Activated T-cell treated with anti-CD3 and anti-CD28 coated beads, Interleukin-2, amount 50 U/mL, for 24 hours (primary cell): ENCODE measurements around the gene TGM5.
A peak's percentile ranks its signal among the peaks of the same experiment; 100 is the strongest.

Experiments
- DNase-seq: peaks from one replicate; pipeline ENCODE4 v3.0.0-alpha.2; 2020
- H3K27ac Mint-ChIP-seq: 2 replicates; pipeline ENCODE4 v1.8.0; 2020; ENCODE audit warnings: mild to moderate bottlenecking, mixed read lengths
- H3K27me3 Mint-ChIP-seq: 2 replicates; pipeline ENCODE4 v1.8.0; 2020; ENCODE audit warnings: mixed read lengths
- H3K36me3 Mint-ChIP-seq: 2 replicates; pipeline ENCODE4 v1.8.0; 2020; ENCODE audit warnings: low read depth, mixed read lengths
- H3K4me1 Mint-ChIP-seq: 2 replicates; pipeline ENCODE4 v1.8.0; 2020; ENCODE audit warnings: low read depth, mixed read lengths
- H3K4me3 Mint-ChIP-seq: 2 replicates; pipeline ENCODE4 v1.8.0; 2020; ENCODE audit warnings: mild to moderate bottlenecking, moderate library complexity, mixed read lengths
- H3K9me3 Mint-ChIP-seq: 2 replicates; pipeline ENCODE4 v1.8.0; 2020; ENCODE audit warnings: mixed read lengths

The TGM5 gene

DNA sequence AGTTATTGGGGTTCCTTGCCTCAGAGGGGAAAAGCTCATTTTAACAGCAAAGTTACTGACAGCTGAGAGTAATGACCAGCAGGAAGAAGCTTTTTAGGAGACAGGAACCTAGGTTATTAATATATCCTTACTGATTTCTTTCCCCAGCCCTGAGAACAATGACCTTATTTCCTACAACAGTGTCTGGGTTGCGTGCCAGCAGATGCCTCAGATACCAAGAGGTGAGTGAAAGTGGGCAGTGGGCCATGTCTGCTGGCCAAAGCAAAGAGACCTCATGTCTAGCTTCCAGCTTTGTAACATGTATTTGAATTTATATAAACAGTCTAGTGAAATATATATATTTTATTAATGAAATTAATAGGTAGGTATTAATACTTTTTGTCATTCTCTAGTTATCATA is 76.5 kb downstream of the TGM5 start:
- no peak overlapping the region for H3K4me3 Mint-ChIP-seq
- DNase-seq, result no peak
- no peak overlapping the region for H3K27ac Mint-ChIP-seq
- H3K9me3 Mint-ChIP-seq, result no peaks in the 10 kb centered on the region
- peaks cover 38% of the 10 kb centered on the region for H3K4me1 Mint-ChIP-seq
- H3K36me3 Mint-ChIP-seq, result peaks cover 71% of the 10 kb centered on the region
- no peaks in the 10 kb centered on the region for H3K27me3 Mint-ChIP-seq

DNA sequence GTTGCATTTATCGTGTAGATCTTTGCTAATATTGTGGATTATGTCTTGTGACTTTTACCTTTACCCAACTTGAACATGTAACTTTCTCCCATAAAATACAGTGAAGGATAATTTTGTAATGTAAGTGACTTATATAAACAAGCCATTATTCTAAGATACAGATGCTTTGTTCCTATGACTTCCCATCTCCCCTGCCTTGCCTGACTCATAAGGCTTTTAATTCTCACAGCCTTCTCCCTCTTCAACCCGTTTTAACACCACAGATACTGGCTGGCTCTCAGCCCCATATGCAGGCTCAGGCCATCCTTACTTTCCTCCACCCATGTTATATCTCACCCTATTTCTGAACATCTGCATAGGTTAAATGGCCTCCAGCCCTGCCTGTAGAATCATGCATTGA is 77.4 kb downstream of the TGM5 start:
- Mint-ChIP-seq H3K4me1 (peaks cover 42% of the 10 kb centered on the region), H3K9me3 (no peaks in the 10 kb centered on the region), H3K36me3 (peaks cover 62% of the 10 kb centered on the region), H3K27me3 (no peaks in the 10 kb centered on the region), H3K4me3 (no peak overlapping the region), H3K27ac (peak overlapping the region; percentile 34)
- no peak for DNase-seq

DNA sequence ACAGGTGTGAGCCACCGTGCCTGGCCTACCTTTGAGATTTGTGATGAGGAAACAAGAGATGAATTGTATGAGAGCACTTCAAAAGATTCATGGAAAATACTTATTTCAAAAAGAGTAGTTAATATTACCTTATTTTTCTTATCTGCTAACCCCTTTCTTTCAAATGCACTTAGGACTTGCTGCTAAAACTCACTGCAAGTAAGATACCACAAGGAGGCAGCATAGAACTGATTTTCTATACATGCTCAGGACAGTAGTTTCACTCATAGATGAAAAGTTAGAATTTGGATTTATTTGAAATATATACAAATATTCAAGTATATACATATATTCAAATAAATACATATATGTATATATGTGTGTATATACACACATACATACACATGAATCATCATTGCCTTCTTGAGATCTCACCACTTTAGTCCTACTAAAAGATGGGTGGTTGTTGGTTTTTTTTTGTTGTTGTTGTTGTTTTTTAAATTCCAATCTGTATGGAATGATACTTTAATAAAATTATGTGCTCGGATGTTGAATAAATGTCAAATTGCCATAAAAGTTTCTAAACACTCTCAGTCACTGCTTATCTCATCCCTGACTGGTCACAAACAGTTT is 79.1 kb downstream of the TGM5 start:
- peak overlapping the region; percentile 31 for H3K27ac Mint-ChIP-seq
- H3K27me3 Mint-ChIP-seq, result no peaks in the 10 kb centered on the region
- H3K9me3 Mint-ChIP-seq, result no peaks in the 10 kb centered on the region
- H3K4me1 Mint-ChIP-seq, result peaks cover 42% of the 10 kb centered on the region
- H3K36me3 Mint-ChIP-seq, result peaks cover 51% of the 10 kb centered on the region
- H3K4me3 Mint-ChIP-seq, result peak overlapping the region; percentile 32
- DNase-seq, result no peak

DNA sequence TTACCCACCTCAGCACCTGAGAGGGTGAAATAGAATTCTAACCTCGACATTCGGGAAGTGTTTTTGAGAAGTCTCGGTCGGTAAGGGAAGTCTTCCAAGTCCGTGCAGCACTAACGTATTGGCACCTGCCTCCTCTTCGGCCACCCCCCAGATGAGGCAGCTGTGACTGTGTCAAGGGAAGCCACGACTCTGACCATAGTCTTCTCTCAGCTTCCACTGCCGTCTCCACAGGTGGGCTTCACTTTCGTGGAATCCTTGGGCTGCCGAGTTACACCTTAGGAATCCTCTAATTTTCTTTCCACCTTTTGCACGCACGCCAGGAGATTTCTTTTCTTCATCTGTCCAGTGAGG is 80.8 kb downstream of the TGM5 start:
- Mint-ChIP-seq H3K4me1 (peaks cover 39% of the 10 kb centered on the region), H3K36me3 (peaks cover 42% of the 10 kb centered on the region), H3K4me3 (peak overlapping the region; percentile 92), H3K9me3 (no peaks in the 10 kb centered on the region), H3K27ac (peak overlapping the region; percentile 96), H3K27me3 (no peaks in the 10 kb centered on the region)
- DNase-seq, result no peak

DNA sequence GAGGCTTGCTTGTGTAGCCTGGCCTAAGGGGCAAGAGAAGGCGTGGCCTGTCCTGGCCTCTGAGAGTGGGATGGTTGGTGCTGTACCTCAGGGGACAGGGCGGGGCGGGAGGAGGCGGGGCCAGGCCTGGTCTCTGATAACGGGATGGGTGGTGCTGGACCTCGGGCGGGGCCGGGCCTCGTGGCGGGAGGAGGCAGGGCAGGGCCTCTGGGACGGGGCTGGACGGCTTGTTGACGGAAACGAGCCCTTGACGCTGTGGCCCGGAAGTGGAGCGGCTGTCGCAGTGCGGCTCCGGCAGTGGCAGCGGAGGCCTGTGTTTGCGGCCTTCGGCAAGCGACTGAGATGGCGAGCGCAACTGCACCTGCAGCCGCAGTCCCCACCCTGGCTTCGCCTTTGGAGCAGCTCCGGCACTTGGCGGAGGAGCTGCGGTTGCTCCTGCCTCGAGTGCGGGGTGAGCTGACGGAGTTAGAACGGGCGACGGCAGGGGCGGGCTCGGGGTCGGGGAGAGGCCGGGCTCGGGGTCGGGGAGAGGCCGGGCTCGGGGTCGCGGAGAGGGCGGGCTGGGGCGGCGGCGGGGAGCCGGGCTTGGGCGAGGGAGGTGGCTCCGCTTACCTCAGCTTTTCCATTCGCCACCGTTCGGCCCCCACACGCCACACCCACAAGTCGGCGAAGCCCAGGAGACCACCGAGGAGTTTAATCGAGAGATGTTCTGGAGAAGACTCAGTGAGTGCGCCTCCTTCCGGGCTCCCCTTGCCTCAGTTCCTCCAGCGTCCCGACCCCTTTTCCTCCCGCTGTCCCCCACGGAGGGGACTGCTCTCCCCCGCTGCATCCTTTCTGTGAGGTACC is 81.3 kb downstream of the TGM5 start, which contains the start of gene CCNDBP1:
TSS of gene CCNDBP1 (plus strand) at position 247 of the 846 bp plus-strand sequence. CDS start at position 343, 96 bp downstream.
- DNase-seq, result peak; percentile 91
- Mint-ChIP-seq H3K4me3 (peak within 1 kb of the TSS; percentile 92), H3K27me3 (no peaks in the 10 kb centered on the region), H3K36me3 (peaks cover 36% of the 10 kb centered on the region), H3K9me3 (no peaks in the 10 kb centered on the region), H3K27ac (peak within 1 kb of the TSS; percentile 96), H3K4me1 (peaks cover 38% of the 10 kb centered on the region)

DNA sequence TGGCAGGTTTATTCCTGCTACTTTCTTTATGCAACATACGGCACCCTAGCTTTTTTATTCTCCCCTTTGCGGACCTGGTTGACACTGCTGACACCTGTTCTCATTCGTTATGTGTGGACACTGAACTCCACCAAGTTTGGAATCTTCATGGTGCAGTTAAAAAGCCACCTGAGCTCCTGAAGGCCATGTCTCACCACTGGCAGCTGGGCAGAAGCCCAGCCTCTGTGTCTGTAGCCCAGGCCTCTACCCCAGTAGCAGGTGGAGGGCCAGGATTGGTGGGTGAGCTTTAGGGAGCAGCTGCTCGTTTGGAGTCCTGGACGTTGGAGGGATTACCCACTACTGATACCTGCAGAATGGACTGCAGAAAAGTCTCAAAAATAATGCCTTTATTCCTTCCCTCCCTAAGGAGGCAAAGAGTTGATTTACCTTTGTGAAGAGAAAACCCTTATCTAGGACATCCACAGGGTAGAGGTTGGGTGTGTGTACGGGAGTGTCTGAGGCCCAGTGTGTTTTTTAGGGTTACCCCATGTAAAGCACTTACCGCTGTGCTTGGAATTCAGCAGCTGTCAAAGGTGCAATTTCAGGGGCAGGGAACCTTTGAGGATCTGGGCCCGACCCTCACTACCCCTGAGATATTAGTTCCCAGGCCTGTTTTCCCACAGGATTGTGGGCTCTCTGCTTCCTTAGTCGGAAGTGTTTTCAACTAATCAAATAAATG is 82.2 kb downstream of the TGM5 start:
- H3K27ac Mint-ChIP-seq, result peak overlapping the region; percentile 96
- peaks cover 37% of the 10 kb centered on the region for H3K4me1 Mint-ChIP-seq
- peak overlapping the region; percentile 92 for H3K4me3 Mint-ChIP-seq
- no peak for DNase-seq
- no peaks in the 10 kb centered on the region for H3K9me3 Mint-ChIP-seq
- H3K36me3 Mint-ChIP-seq, result peaks cover 30% of the 10 kb centered on the region
- H3K27me3 Mint-ChIP-seq, result no peaks in the 10 kb centered on the region

DNA sequence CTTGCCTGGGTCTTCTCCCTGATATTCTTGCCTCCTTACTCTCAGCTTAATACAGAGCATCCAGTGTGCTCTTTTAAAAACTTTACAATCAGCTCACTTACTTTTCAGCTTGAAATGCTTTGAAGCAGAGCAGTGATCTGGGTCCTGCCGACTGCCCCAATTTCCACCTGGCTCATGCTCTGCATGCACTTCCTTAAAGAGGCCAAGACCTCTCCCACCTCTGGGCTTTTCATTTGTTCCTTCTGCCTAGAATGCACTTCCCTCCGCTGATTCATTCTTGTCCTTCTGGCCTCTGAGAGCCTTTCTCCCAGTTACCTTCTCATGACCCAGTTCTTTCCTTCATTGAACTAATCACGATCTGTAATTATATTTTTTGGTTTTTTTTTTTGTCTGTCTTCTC is 83.5 kb downstream of the TGM5 start:
- Mint-ChIP-seq H3K9me3 (no peaks in the 10 kb centered on the region), H3K27me3 (no peaks in the 10 kb centered on the region), H3K27ac (peak overlapping the region; percentile 24), H3K36me3 (peaks cover 20% of the 10 kb centered on the region), H3K4me1 (peaks cover 27% of the 10 kb centered on the region), H3K4me3 (no peak overlapping the region)
- DNase-seq, result no peak
